ENCODE results near the gene ITSN1.

- no peak for TF ChIP-seq CTCF (IDR thresholded peaks at IDR 0.05)
- TF ChIP-seq POLR2A (IDR thresholded peaks at IDR 0.05): no peak
These were observed 138.3 kb downstream of the ITSN1 start for GRCh38 chr21:33780631-33781030.
